Measurements from ENCODE around the gene ELOVL6. TPM values are rescaled to one million over a fixed set of nuclear protein-coding genes. Genes with fewer than 3 reads are reported as not detected.
"Not testable (repeated sequence)": the region's sequence is repeated elsewhere in the genome, so short reads cannot be mapped to it uniquely, and the experiment has no call there.

The ELOVL6 gene
- total RNA-seq, 1 donor from 2014 or later: 44.9 TPM

DNA sequence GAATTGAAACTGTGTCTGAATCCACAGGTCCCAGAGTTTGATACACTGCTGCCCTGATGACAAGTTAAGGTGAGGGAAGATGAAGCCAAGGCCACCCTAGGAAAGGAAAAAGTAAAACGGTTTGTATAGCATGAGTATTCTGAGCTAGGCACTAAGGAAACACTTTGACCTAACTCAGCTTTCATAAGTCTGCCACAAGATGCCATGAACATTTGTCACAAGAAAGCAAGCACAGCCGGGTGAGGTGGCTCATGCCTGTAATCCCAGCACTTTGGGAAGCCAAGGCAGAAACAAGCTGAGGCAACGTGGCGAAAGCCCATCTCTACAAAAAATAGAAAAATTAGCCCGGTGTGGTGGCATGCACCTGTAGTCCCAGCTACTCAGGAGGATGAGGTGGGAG is 34.2 kb downstream of the ELOVL6 start:
- intact Hi-C loops (cut with micrococcal nuclease): loop anchor here (5.0 kb wide), 1 partner anchor 37 kb away; no protein-coding TSS in a partner anchor

DNA sequence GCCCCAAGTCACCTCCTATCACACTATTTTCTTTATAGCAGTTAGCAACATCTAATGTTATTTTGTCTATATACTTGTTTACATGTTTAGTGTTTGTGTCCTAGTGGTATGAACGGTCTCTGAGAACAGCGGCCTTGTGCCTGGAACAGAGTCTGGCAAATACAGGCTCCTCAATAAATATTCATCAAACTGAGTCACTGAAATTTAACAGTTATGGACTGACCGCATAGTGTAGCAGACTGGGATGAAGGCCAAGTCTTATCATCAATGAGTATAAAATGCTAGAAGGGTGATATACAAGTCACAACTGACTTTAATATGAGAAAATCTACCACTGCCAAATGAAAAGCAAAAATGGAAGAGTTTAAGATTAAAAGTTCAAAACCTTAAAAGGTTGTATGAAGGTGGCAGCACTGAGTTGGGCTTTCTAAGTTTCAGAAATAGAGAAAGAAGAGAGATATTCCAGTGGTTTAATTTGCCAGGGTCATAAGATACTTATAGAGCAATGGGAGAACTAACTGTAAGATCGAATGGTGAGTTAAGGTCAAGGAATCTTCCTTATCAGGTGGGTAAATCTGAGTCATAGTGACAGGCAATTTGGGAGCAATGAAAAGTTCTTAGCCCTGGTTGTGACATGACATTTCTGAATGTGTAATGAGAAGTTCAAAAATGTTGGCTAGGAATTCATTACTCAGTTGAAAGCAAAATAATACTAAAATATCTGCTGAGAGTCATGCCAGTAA is 34.9 kb downstream of the ELOVL6 start:
- intact Hi-C loops (cut with micrococcal nuclease): loop anchor here (5.0 kb wide), 1 partner anchor 36 kb away; no protein-coding TSS in a partner anchor

DNA sequence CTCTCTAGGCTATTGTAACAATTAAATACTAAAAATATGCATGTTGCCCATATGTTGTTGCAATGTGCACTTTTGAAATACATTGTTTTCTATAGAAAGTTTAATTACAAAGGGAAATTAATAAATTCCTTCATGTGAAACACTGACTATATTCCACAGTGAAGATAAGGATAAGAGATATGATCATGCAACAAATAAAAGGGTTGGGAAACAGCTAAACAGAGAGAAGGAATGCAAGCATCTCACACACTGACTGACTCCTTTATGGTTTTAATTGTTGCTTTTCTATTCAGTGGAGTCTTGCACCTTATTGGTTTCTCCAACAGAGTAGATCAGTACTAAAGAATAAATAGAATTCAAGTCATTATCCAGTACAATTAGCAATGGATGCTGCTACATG is 37.8 kb downstream of the ELOVL6 start:
- intact Hi-C loops (cut with micrococcal nuclease): loop anchor here (5.0 kb wide), 1 partner anchor 33 kb away; no protein-coding TSS in a partner anchor

DNA sequence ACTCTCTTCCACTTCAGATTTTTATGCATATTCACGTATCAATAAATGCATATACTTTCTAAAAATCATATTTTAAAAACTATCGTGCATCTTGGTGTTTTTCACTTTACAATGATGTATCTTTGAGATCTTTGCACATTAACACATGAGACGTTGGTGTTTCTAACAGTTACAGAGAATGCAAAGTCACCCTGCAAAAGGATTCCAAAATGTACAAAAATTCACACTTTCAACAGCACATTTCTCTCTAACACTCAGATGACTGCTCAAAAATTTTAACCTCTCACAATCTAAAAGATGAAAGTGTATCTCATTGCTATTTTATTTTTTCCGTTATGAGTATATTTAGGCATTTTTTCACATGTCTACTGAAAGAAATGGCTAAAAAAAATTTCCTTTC is 38.9 kb downstream of the ELOVL6 start:
- intact Hi-C loops (cut with micrococcal nuclease): no loop called here

DNA sequence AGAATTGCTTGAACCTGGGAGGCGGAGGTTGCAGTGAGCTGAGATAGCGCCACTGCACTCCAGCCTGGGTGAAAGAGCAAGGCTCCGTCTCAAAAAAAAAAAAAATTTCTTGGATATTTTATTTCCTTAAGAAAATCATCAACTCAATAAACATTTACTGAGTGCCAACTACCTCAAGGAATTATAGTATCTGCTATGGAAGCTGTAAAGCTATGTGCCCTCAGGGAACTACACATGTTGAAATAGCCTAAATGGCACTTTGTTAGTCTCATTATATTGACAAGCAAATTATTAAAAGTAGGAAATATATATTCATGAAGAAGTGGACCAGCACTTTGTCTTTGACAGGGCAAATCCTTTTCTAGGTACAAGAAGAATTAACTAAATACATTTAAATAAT is 40.8 kb downstream of the ELOVL6 start:
- intact Hi-C loops (cut with micrococcal nuclease): no loop called here

DNA sequence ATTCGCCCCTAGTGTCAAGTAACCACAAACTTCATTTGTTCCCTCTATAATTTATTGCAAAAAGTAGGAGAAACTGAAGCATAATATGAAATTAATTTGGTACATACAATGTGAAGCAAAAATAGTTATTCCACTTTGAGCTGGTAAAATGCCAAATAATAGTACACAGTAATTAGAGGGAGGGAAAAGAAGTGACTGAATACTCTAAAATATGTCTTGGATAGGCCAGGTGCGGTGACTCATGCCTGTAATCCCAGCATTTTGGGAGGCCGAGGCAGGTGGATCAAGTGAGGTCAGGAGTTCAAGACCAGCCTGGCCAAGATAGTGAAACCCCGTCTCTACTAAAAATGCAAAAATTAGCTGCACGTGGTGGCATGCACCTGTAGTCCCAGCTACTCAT is 41.2 kb downstream of the ELOVL6 start:
- intact Hi-C loops (cut with micrococcal nuclease): not testable (repeated sequence)

DNA sequence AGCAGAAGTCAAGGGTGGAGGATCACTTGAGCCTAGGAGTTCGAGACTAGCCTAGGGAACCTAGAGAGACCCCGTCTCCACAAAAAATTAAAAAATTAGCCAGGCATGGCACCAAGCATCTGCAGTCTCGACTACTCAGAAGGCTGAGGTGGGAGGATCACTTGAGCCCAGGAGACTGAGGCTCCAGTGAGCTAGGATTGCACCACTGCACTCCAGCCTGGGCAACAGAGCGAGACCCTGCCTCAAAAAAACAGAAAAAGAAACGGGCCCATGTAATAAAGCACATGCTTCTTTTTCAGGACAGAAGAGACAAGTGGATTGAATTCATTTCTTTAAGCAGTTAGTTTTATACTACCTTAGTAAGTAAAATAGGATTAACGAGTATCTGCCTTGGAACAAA is 42.0 kb downstream of the ELOVL6 start:
- intact Hi-C loops (cut with micrococcal nuclease): no loop called here

DNA sequence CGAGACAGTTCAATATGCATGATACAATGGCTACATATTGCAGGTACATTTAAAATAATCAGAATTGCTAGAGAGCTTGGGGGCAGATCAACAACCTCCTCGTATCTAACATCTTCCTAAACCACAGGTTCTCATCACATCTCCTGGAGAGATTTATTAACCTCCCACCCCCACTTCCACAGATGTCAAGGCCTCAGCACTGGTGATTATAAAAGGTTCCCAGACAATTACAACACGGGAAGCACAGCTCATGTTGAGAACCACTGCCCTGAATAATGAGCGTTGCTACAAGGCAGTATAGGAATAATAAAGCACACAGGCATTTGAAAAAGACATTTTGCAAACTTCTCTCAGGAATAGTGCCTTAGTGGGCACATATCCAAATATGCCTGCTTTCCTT is 42.8 kb downstream of the ELOVL6 start:
- intact Hi-C loops (cut with micrococcal nuclease): no loop called here

DNA sequence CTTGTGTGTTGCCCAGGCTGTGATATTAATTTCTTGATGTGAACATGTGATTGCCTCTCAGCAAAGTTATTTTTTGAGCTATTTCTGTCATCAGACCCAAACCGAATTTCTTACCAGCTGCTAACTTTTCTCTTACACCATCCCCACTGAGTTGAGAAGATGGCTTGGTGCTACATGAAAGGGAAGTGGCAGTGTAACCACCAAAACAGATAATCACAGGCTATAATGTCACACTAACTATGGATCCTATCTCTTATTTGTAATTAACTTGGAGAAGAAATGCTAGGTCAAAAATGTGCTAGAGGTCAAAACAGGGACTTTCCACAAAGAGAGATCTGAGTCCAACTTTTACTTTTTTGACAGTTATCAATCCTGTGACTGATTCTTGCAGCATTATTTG is 43.8 kb downstream of the ELOVL6 start:
- intact Hi-C loops (cut with micrococcal nuclease): no loop called here

DNA sequence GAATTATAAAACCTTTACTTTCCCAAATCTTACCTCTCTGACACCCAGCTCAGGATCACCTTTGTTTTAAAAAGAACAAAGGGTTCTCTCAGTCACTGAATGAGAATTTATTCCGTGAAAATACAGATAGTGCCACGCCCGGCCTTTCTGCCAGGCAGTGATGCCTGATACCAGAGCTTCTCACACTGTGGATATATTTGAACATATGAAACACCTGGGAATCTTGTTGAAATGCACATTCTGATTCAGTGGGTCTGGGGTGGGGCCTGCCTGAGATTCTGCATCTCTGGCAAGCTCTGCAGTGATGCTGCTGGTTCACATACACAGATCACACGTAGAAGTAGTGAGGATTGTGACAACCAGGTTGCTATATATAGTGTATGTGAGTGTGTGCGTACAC is 46.0 kb downstream of the ELOVL6 start:
- intact Hi-C loops (cut with micrococcal nuclease): no loop called here

DNA sequence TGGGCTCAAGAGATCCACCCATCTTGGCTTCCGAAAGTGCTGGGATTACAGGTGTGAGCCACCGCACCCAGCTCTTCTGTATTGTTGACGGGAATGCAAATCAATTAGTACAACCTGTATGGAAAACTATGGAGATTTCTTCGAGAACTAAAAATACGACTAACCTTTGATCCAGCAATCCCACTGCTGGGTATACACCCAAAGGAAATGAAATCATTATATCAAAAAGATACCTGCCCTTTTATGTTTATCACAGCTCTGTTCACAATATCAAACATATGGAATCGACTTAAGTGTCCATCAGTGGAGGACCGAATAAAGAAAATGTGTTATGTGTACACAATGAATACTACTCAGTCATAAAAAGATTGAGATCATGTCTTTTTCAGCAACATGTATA is 49.3 kb downstream of the ELOVL6 start:
- intact Hi-C loops (cut with micrococcal nuclease): no loop called here

DNA sequence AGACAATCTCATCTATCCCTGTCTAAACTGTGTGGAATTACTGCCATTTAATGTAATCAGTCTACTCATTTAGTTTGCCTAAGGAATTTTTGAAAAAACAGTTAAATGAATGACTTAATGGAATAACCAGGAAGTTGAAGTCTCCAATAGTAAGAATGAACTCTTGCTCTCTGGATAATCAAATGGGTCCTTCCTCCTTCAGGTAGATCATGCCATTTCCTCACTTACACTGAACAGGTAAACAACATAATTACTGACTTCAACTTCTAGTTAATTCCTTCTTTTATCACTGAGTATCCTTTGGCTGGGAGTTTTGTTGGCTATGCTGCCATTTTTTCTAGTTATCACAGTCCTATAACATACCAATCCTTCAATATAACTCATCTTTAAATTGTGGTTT is 56.0 kb downstream of the ELOVL6 start:
- intact Hi-C loops (cut with micrococcal nuclease): no loop called here

DNA sequence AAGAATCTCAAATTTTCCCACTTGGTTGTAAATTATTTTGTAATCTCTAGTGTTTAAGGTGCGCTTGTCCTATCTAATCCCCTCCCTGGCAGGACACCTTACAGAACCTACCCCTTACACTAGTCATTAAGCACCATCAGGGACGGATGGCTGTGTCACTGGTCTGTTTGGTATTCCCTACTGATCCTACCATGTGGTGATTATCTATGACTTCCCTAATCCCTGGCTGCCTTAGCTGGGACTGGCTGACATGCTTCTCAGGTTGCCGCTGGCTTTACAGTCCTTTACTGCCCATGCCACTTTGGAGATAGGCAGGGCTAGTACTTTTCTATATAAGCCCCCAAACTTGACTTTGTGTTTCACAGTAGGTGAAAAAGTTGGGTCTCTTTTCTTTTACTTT is 58.6 kb downstream of the ELOVL6 start:
- intact Hi-C loops (cut with micrococcal nuclease): no loop called here

DNA sequence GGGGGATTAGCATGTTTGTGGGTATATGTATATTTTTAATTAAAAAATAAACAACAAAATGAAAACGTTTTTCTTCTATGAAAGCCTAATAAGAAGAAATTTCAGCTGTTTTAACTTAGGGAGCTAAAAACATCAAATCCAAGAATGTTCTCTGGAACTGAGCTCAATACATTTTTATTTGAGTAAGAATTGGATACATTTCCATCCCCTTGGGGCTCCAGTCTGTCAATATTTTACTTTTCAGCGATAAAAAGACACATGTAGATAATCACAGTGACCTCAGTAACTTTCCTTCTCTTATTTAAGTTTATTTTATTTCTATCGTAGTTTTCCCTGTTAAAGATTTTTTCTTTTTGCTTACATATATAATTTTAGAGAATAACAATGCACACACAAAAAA is 59.3 kb downstream of the ELOVL6 start:
- intact Hi-C loops (cut with micrococcal nuclease): no loop called here

DNA sequence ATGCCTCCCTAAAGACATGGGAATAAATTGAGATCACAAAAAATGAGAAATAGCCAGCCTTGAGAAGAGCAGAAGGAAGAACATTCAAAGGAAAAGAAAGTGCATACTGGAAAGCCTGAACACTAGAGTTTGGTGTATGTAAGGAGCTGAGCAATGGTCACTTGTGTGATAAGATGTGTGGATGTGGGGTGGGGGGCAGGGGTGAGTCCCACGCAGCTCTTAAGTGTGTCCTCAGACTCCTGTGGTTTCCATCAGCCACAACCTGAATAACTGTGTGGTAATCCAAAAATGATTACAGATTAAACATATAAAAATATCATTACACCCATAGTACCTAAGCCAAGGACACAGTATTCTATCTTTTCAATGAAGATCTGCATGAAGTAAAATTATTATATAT is 59.9 kb downstream of the ELOVL6 start:
- intact Hi-C loops (cut with micrococcal nuclease): no loop called here

DNA sequence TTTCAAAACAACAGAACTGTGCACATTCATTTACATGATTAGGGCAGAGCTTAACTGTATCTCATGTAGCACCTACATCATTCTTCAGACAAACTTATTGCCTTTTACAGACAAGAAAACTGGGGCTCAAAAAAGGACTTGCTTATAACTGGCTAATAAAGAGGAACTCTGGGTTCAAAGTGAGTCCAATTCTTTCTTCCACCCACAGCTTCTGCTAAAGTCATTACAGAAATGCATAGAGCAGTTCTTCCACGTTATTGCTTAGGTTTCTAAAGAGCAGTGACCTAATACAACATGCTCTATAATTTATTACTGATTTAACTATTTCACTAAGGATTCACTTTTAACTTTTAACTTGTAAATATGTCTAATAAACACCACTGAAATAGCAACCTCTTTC is 60.6 kb downstream of the ELOVL6 start:
- intact Hi-C loops (cut with micrococcal nuclease): no loop called here

DNA sequence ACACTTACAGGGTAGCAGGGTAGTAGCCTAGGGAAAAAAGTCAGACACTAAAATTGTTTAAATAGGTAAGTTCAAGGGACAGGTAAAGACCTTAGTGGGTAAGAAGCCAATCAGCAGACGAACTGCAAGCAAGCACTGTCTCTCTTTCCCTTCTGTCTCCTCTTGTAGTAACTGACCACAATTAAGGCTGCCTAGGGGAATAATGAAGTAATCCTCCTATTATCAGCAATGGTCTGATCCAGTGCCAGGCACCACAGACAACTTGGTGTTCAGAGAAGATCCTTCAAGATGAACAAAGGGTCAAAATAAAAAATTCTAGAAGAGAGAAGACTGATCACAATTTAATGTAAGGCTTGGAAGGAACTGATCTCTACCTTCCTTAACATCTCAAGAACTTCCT is 62.9 kb downstream of the ELOVL6 start:
- intact Hi-C loops (cut with micrococcal nuclease): no loop called here

DNA sequence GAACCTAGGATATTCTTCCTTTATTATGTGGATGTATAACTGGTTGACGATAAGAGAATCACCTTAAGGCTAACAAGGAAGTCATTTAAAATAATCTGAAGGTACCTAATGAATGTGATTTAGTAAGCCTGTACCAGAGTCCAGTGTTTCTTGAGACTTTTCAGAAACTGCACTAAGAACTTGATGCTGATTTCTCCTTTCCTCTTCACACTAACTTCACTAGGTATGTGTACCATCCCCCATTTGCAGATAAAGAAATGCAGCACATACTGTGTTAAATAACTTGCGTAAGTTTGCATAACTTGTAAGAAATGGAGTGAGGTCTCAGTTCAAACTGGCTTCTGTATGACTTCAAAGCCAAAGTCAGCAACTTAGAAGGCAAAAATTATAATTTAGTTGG is 63.3 kb downstream of the ELOVL6 start:
- intact Hi-C loops (cut with micrococcal nuclease): no loop called here

DNA sequence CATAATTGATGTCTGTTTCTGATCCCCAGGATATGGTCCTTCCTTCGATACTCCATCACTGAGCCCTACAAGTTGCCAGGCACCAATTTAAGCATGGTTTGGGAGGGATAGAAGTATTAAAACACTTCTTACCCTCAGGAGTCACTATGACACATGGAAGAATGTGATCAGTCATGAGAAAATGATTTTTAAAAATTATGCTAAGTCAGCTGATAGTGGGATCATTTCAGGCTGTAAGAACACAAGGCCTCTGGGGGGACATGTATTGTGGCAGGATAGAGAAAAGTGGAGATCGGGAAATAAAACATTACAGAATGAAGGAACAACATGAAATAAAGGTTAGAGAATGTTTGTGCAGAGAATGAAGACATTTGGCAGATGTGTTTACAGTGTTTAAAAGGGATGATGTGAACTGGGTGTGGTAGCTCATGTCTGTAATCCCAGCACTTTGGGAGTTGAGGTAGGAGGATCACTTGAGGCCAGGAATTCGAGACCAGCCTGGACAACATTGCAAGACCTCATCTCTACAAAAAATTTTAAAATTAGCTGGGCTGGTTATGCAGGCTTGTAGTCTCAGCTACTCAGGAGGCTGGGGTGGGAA is 64.0 kb downstream of the ELOVL6 start:
- intact Hi-C loops (cut with micrococcal nuclease): no loop called here

DNA sequence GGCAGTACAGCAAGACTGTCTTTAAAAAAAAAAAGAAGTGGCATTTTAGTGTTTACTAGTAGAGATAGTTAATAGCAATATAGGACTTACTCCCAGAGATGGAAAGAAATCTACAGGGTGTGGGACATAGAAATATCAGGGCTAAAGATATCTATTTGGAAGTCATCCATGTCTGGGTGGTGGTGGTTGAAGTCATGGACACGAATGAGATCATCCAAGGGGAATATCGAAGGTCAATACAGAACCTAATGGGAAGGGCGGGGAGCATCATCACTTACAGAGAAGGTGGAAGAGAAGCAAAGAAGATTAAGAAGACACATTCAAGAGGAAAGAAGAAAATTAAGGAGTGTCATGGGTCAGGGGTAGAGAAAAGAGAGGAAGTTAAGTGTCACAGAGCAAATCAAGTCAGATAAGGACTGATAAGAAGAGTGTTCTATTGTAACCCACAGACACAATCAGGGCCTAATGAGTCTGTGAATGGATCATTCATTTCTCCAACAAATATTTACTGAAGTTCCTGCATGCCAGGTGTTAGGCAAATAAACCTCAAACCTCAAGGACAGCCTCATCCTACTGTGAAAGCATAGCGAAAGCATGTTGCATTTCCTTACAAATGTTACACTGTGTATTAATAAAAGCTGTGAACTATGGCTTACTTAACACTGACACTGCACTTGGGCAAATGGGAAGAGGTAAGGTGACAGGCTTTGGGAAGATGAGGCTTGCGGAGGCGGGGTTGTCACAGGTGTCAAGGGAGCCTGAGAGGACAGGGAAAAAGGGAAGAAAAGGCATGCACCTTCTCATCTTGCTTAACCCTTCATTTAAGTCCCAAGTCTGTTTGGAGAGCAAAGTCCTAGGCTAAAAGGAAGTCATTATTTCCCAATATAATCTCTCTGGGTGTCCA is 65.3 kb downstream of the ELOVL6 start:
- intact Hi-C loops (cut with micrococcal nuclease): no loop called here

DNA sequence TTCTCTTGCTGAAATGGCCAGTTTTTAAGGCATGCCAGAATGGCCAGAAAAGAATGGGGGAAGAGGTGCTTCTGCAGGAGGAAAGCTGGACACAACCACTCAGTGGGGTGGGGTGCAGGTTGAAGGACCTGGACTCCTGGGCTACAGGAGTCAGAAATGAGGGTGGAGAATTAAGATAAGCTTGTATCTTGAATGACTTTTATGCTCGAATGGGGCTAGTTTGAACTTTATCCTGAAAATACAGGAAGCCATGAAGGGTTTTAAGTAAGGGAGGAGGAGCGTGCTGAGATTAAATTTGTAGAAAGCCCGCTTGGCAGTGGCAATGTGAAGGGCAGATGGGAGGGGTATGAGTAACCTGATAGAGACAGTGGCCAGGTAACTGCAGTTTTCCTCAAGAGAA is 66.5 kb downstream of the ELOVL6 start:
- intact Hi-C loops (cut with micrococcal nuclease): no loop called here

Data from T-helper 1 cell treated with Interleukin-12 subunit alpha and Interleukin-12 subunit beta and Interleukin-4 antibody, amounts not matched to agents 30 ng/mL and 1 ng/mL, for 36 hours (primary cell).